PC-9 (cell line): Measurements from ENCODE around the gene CD8B2. TPM values are rescaled to one million over a fixed set of nuclear protein-coding genes. Genes with fewer than 3 reads are reported as not detected.
"Not testable (repeated sequence)": the region's sequence is repeated elsewhere in the genome, so short reads cannot be mapped to it uniquely, and the experiment has no call there.

ENCODE experiments used
- Bru-seq: library from RNA; stranded (reverse); fragments of 400-500 nt; gene quantifications from one replicate; lab custom pipeline; 2021; lab: Mats Ljungman, UMichigan
- BruChase-seq, 2 experiments: library from RNA; stranded (reverse); fragments of 400-500 nt; gene quantifications; one replicate each; lab custom pipeline; 2021; lab: Mats Ljungman, UMichigan
- BruUV-seq: library from RNA; stranded (reverse); fragments of 400-500 nt; replicated peaks from 2 replicates; lab custom pipeline; 2021; lab: Mats Ljungman, UMichigan
- CTCF ChIA-PET: fragments of 300-600 bp; sonication (Branson Sonifier 250); formaldehyde crosslinking; loops from one replicate; lab custom pipeline; 2022; ENCODE audit warnings: antibody characterized with exemption; lab: Charles Lee
- POLR2A ChIA-PET: fragments of 300-600 bp; sonication (Branson Sonifier 250); formaldehyde crosslinking; loops from one replicate; lab custom pipeline; 2022; ENCODE audit warnings: antibody characterized with exemption; ENCODE audit not compliant: unreplicated experiment; lab: Charles Lee
- DNase-seq, 2 experiments: peaks; one replicate each; pipeline versions ENCODE4 v3.0.0 to v3.0.0-alpha.2; 2015 to 2022; ENCODE audit warnings: mixed read lengths in 1 of 2
- H2AFZ ChIP-seq: fragments of 200-600 bp; sonication (generic); 2 replicates; pipeline ENCODE4 v1.8.1; 2017; ENCODE audit warnings: antibody characterized with exemption
- H3F3A ChIP-seq: fragments of 200-600 bp; sonication (generic); 2 replicates; pipeline ENCODE4 v1.8.1; 2017; ENCODE audit warnings: antibody characterized with exemption, mild to moderate bottlenecking, low read depth; ENCODE audit not compliant: insufficient read depth
- H3K27ac ChIP-seq: fragments of 200-600 bp; sonication (generic); 2 replicates; pipeline ENCODE4 v1.6.1; 2016; ENCODE audit warnings: mixed run types
- H3K27me3 ChIP-seq: fragments of 200-600 bp; sonication (generic); 2 replicates; pipeline ENCODE4 v1.6.1; 2016; ENCODE audit warnings: low read depth, mixed run types; ENCODE audit not compliant: insufficient read depth
- H3K36me3 ChIP-seq: fragments of 200-600 bp; sonication (generic); 2 replicates; pipeline ENCODE4 v1.6.1; 2016; ENCODE audit warnings: low read depth, mixed run types
- H3K4me1 ChIP-seq: fragments of 200-600 bp; sonication (generic); replicated peaks from 2 replicates; pipeline ENCODE4 v1.6.1; 2016; ENCODE audit warnings: mixed run types; ENCODE audit not compliant: insufficient read depth
- H3K4me2 ChIP-seq: fragments of 200-600 bp; sonication (generic); 2 replicates; pipeline ENCODE4 v1.6.1; 2017; ENCODE audit warnings: mixed run types
- H3K4me3 ChIP-seq: fragments of 200-600 bp; sonication (generic); 2 replicates; pipeline ENCODE4 v1.6.1; 2016; ENCODE audit warnings: mixed run types
- H3K79me2 ChIP-seq: fragments of 200-600 bp; sonication (generic); 2 replicates; pipeline ENCODE4 v1.6.1; 2017; ENCODE audit warnings: low read depth, mixed run types
- H3K9me2 ChIP-seq: fragments of 200-600 bp; sonication (generic); 2 replicates; pipeline ENCODE4 v1.8.1; 2017; ENCODE audit warnings: mild to moderate bottlenecking; ENCODE audit not compliant: insufficient read depth
- H3K9me3 ChIP-seq: fragments of 200-600 bp; sonication (generic); 2 replicates; pipeline ENCODE4 v1.8.1; 2016; ENCODE audit warnings: low read depth; ENCODE audit not compliant: insufficient read depth
- H4K20me1 ChIP-seq: fragments of 200-600 bp; sonication (generic); 2 replicates; pipeline ENCODE4 v1.8.1; 2017; ENCODE audit not compliant: insufficient read depth
- CTCF ChIP-seq: fragments of 200-600 bp; sonication (generic); conservative IDR thresholded peaks from 2 replicates; pipeline ENCODE4 v1.6.1; 2017; ENCODE audit warnings: mixed run types, antibody characterized with exemption, mild to moderate bottlenecking, moderate library complexity
- intact Hi-C: fragments of 100-400 bp; cut with micrococcal nuclease; formaldehyde crosslinking; loops from one replicate; pipeline ENCODE4 v1.10.0; 2022; ENCODE audit not compliant: unreplicated experiment
- long read RNA-seq: library from polyadenylated mRNA; stranded (forward); transcript quantifications from one replicate; pipeline ENCODE4 v2.0.0, GENCODE V29; 2022
- total RNA-seq: library from RNA; stranded (reverse); gene quantifications from 2 replicates; pipeline ENCODE4 v1.2.3, GENCODE V29; 2021

The CD8B2 gene
- total RNA-seq (not detected in 2 replicates), Bru-seq, nascent RNA (percentile 3 among the genes with signal in this experiment), BruChase-seq, experiment 1, labeled RNA remaining after a 2-hour chase (not detected), BruChase-seq, experiment 2, labeled RNA remaining after a 6-hour chase (not detected)
- long read RNA-seq, result 0 reads

- H4K20me1 ChIP-seq, H3K9me2 ChIP-seq, POLR2A ChIA-PET, H3F3A ChIP-seq, H3K36me3 ChIP-seq, DNase-seq, H2AFZ ChIP-seq, intact Hi-C loops, CTCF ChIA-PET, H3K27me3 ChIP-seq, H3K4me3 ChIP-seq, H3K9me3 ChIP-seq, H3K4me1 ChIP-seq, H3K79me2 ChIP-seq, BruUV-seq, H3K27ac ChIP-seq, H3K4me2 ChIP-seq: not testable (repeated sequence)
Observed at GRCh38 chr2:106486551-106487385, at the start of gene CD8B2. TSS of gene CD8B2 (plus strand) at chr2:106487364. CDS start at chr2:106487427, 63 bp downstream.

DNA sequence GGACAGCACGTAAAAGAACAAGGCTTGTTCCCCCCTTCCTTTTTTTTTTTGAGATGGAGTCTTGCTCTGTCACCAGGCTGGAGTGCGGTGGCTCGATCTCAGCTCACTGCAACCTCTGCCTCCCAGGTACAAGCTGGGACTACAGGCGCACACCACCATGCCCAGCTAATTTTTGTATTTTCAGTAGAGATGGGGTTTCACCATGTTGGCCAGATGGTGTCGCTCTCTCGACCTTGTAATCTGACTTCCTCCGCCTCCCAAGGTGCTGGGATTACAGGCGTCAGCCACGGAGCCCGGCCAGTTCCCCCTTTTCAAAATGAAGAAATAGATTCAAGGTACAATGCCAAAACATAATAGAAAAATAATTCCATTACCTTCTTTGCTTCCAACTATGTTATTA lies 25.3 kb upstream of the CD8B2 start:
- H3F3A ChIP-seq, CTCF ChIA-PET, H3K36me3 ChIP-seq, POLR2A ChIA-PET, H4K20me1 ChIP-seq, BruUV-seq, intact Hi-C loops, H2AFZ ChIP-seq, H3K27ac ChIP-seq, H3K27me3 ChIP-seq, H3K4me1 ChIP-seq, DNase-seq, H3K9me3 ChIP-seq, H3K9me2 ChIP-seq, H3K4me3 ChIP-seq, H3K79me2 ChIP-seq, H3K4me2 ChIP-seq: not testable (repeated sequence)

DNA sequence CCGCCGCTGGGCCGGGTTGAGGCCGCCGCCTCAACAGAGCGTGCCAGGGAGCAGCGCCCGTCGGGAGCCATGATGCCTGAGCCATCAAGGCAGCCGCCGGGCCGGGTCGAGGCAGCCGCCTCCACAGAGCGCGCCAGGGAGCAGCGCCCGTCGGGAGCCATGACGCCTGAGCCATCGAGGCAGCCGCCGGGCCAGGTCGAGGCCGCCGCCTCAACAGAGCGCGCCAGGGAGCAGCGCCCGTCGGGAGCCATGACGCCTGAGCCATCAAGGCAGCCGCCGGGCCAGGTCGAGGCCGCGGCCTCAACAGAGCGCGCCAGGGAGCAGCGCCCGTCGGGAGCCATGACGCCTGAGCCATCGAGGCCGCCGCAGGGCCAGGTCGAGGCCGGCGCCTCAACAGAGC lies 19.6 kb upstream of the CD8B2 start:
- H3K9me2 ChIP-seq, H4K20me1 ChIP-seq, H3F3A ChIP-seq, H3K27me3 ChIP-seq, H3K4me3 ChIP-seq, H3K9me3 ChIP-seq, CTCF ChIA-PET, POLR2A ChIA-PET, H2AFZ ChIP-seq, DNase-seq, BruUV-seq, H3K79me2 ChIP-seq, H3K27ac ChIP-seq, intact Hi-C loops, H3K36me3 ChIP-seq, H3K4me2 ChIP-seq, H3K4me1 ChIP-seq: not testable (repeated sequence)

DNA sequence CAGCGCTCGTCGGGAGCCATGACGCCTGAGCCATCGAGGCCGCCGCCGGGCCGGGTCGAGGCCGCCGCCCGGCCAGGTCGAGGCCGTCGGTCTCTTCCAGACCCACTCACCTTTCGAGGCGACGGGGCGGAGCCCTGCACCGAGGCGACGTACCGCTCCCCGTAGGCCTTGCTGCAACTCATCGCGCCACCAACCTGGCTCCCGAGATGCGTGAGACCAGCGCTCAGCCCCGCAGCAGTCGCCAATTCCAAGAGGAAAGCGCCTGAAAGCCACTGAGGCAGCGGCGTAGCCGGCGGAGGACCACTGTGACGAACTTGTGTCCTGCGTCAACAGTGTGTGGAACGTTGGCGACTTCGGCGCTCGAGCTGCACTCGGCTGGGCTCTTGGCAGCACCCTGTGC lies 19.1 kb upstream of the CD8B2 start, which contains the start of gene RGPD3:
Gene RGPD3, minus strand, starts transcription at position 307 of the 400 bp plus-strand sequence. Its CDS starts 125 bp downstream, at position 182.
- H3K9me3 ChIP-seq, H3K27me3 ChIP-seq, POLR2A ChIA-PET, intact Hi-C loops, CTCF ChIA-PET, H3K4me1 ChIP-seq, DNase-seq, H3K9me2 ChIP-seq, H3K36me3 ChIP-seq, H3K27ac ChIP-seq, BruUV-seq, H3F3A ChIP-seq, H3K4me2 ChIP-seq, H3K4me3 ChIP-seq, H2AFZ ChIP-seq, H3K79me2 ChIP-seq, H4K20me1 ChIP-seq: not testable (repeated sequence)

GRCh38 chr2:106470658-106471057 lies 16.5 kb upstream of the CD8B2 start:
- H3F3A ChIP-seq, H3K27me3 ChIP-seq, H3K36me3 ChIP-seq, H3K27ac ChIP-seq, POLR2A ChIA-PET, H2AFZ ChIP-seq, H3K4me3 ChIP-seq, BruUV-seq, H4K20me1 ChIP-seq, H3K9me3 ChIP-seq, H3K9me2 ChIP-seq, H3K79me2 ChIP-seq, H3K4me2 ChIP-seq, intact Hi-C loops, CTCF ChIA-PET, H3K4me1 ChIP-seq: not testable (repeated sequence)
- DNase-seq, result peak in 1 of 2 experiments; percentile 46
- peak; percentile 47 for TF ChIP-seq CTCF

- H3K79me2 ChIP-seq, H3K9me2 ChIP-seq, H3K27ac ChIP-seq, POLR2A ChIA-PET, H4K20me1 ChIP-seq, H3F3A ChIP-seq, H3K27me3 ChIP-seq, H3K4me2 ChIP-seq, H3K36me3 ChIP-seq, intact Hi-C loops, H3K4me1 ChIP-seq, H3K9me3 ChIP-seq, DNase-seq, BruUV-seq, H3K4me3 ChIP-seq, CTCF ChIA-PET, H2AFZ ChIP-seq: not testable (repeated sequence)
Observed at GRCh38 chr2:106477647-106478046, 9.5 kb upstream of the CD8B2 start.
